ENCODE measurements around the gene TEX26. TPM values are rescaled to one million over a fixed set of nuclear protein-coding genes. Genes with fewer than 3 reads are reported as not detected.

Gene TEX26
- polyA plus RNA-seq, 3 donors = not detected

DNA sequence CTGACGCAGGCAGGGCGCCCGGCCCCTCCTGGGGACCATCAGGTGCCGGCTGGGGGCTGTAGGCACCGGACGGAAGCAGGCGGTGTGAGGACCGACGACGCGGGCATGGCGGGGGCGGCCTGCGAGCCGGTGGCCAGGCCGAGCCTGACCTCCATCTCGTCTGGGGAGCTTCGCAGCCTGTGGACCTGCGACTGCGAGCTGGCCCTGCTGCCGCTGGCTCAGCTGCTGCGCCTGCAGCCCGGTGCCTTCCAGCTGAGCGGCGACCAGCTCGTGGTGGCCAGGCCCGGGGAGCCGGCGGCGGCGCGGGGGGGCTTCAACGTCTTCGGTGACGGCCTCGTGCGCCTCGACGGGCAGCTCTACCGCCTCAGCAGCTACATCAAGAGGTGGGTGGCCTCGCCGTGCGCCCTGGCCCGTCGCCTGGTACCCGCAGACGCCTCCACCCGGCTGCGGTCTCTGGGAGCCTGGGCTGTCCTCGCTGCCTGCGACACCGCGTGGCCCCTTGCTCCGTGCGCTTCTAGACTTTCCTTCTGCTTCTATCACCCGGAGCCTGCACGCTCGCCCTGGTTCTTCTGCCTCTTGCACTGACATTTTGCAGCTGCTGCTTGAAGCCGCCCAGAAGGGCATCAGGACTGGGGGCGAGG is 25.9 kb upstream of the TEX26 start:
- intact Hi-C loops (cut with micrococcal nuclease) = no loop called here
- no peaks in the 10 kb centered on the region for H3K36me3 ChIP-seq (replicated peaks in 1 of 2; ENCODE audit: control insufficient read depth in 1 of 2, insufficient read depth in 2 of 2, low read length in 2 of 2)
- DNase-seq = no peak
- peak overlapping the region in 1 of 2 donors; percentile 67 for H3K4me3 Mint-ChIP-seq
- H3K27ac ChIP-seq (ENCODE audit: low read depth in 1 of 2, low read length in 2 of 2) = no peak overlapping the region
- H3K36me3 Mint-ChIP-seq = peaks cover 0 to 3% of the 10 kb centered on the region in 2 donors
- 11% methylated on average over 60 of the region's 60 CpGs for WGBS (ENCODE audit: insufficient coverage)
- peaks cover 47 to 60% of the 10 kb centered on the region in 2 donors for H3K27me3 ChIP-seq (ENCODE audit: control insufficient read depth in 2 of 2, insufficient read depth in 2 of 2, low read length in 2 of 2)
- no peaks in the 10 kb centered on the region for H3K9me3 ChIP-seq (replicated peaks in 1 of 2; ENCODE audit: control insufficient read depth in 1 of 2, insufficient read depth in 1 of 2, low read length in 2 of 2)
- no peak overlapping the region for H3K9ac ChIP-seq (ENCODE audit: insufficient read depth, low read length, poor library complexity, severe bottlenecking)
- H3K27ac Mint-ChIP-seq = no peak overlapping the region
- no peak overlapping the region for H2AFZ ChIP-seq (ENCODE audit: insufficient read depth, low read depth, low read length, poor library complexity, severe bottlenecking)
- H3K4me3 ChIP-seq (replicated peaks in 1 of 3; ENCODE audit: low read depth in 2 of 3, low read length in 3 of 3) = no peak overlapping the region
- H3K4me2 ChIP-seq (replicated peaks; ENCODE audit: extremely low read depth, low read length, poor library complexity, severe bottlenecking) = no peak overlapping the region
- H3K4me1 ChIP-seq (ENCODE audit: control insufficient read depth in 1 of 2, insufficient read depth in 2 of 2, low read length in 2 of 2) = no peaks in the 10 kb centered on the region
- peaks cover 0 to 13% (median 4%) of the 10 kb centered on the region in 7 donors for H3K9me3 Mint-ChIP-seq
- peaks cover 54 to 65% (median 56%) of the 10 kb centered on the region in 3 donors for H3K27me3 Mint-ChIP-seq (ENCODE audit: low read depth in 3 of 3)
- TF ChIP-seq, protein P1, sequence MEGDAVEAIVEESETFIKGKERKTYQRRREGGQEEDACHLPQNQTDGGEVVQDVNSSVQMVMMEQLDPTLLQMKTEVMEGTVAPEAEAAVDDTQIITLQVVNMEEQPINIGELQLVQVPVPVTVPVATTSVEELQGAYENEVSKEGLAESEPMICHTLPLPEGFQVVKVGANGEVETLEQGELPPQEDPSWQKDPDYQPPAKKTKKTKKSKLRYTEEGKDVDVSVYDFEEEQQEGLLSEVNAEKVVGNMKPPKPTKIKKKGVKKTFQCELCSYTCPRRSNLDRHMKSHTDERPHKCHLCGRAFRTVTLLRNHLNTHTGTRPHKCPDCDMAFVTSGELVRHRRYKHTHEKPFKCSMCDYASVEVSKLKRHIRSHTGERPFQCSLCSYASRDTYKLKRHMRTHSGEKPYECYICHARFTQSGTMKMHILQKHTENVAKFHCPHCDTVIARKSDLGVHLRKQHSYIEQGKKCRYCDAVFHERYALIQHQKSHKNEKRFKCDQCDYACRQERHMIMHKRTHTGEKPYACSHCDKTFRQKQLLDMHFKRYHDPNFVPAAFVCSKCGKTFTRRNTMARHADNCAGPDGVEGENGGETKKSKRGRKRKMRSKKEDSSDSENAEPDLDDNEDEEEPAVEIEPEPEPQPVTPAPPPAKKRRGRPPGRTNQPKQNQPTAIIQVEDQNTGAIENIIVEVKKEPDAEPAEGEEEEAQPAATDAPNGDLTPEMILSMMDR (IDR thresholded peaks at IDR 0.05) = no peak
- no peaks in the 10 kb centered on the region for H3K79me2 ChIP-seq (ENCODE audit: insufficient read depth, low read length)
- H3K4me1 Mint-ChIP-seq = peaks cover 8% of the 10 kb centered on the region
- no peaks in the 10 kb centered on the region for H4K20me1 ChIP-seq (ENCODE audit: insufficient read depth, low read length)

DNA sequence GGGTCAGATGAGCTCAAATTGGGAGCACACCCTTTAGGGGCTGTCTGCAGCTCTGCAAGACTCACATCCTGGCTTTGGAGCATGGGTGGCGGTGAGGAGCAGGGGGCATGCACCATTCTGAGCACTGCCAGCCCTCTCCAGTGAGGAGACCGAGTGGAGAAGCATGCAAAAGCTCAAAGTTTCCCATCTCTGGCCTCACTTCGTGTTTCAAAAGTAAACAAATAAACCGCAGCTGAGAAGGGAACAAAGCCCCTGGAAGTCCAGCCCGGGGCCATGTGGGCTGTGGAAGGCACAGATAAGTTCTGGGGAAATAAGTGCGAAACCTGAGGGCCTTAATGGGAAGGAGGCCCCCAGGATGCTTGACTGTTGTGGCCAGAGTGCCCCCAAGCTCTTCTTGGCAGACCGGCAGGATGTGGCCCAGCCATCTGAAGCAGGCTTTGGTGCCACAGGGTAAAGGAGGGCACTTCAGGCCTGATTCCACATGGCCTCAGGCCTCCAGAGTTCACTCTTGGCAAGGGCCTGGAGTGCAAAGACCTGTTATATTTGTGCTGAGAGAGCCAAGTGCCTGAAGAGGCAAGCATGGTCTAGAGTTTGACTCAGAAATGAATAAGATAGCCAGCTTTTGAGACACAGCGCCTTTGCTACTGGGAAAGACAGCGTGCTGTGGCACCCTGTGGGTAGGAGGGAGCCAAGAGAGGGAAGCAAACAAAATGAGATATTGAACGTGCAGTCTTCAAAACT is 25.2 kb upstream of the TEX26 start:
- no peak for DNase-seq
- peaks cover 43 to 55% of the 10 kb centered on the region in 2 donors for H3K27me3 ChIP-seq (ENCODE audit: control insufficient read depth in 2 of 2, insufficient read depth in 2 of 2, low read length in 2 of 2)
- H3K9ac ChIP-seq (ENCODE audit: insufficient read depth, low read length, poor library complexity, severe bottlenecking) = no peak overlapping the region
- H3K36me3 ChIP-seq (replicated peaks in 1 of 2; ENCODE audit: control insufficient read depth in 1 of 2, insufficient read depth in 2 of 2, low read length in 2 of 2) = no peaks in the 10 kb centered on the region
- peaks cover 8% of the 10 kb centered on the region for H3K4me1 Mint-ChIP-seq
- WGBS (ENCODE audit: insufficient coverage) = 35% methylated on average over 6 of the region's 10 CpGs
- no peaks in the 10 kb centered on the region for H3K79me2 ChIP-seq (ENCODE audit: insufficient read depth, low read length)
- H3K9me3 Mint-ChIP-seq = peaks cover 0 to 13% (median 4%) of the 10 kb centered on the region in 7 donors
- intact Hi-C loops (cut with micrococcal nuclease) = no loop called here
- H3K4me3 ChIP-seq (replicated peaks in 1 of 3; ENCODE audit: low read depth in 2 of 3, low read length in 3 of 3) = no peak overlapping the region
- H4K20me1 ChIP-seq (ENCODE audit: insufficient read depth, low read length) = no peaks in the 10 kb centered on the region
- no peak overlapping the region for H3K27ac ChIP-seq (ENCODE audit: low read depth in 1 of 2, low read length in 2 of 2)
- H3K4me2 ChIP-seq (replicated peaks; ENCODE audit: extremely low read depth, low read length, poor library complexity, severe bottlenecking) = no peak overlapping the region
- H3K4me3 Mint-ChIP-seq = peak overlapping the region in 1 of 2 donors; percentile 67
- no peaks in the 10 kb centered on the region for H3K4me1 ChIP-seq (ENCODE audit: control insufficient read depth in 1 of 2, insufficient read depth in 2 of 2, low read length in 2 of 2)
- no peaks in the 10 kb centered on the region for H3K9me3 ChIP-seq (replicated peaks in 1 of 2; ENCODE audit: control insufficient read depth in 1 of 2, insufficient read depth in 1 of 2, low read length in 2 of 2)
- peaks cover 0 to 3% of the 10 kb centered on the region in 2 donors for H3K36me3 Mint-ChIP-seq
- peaks cover 54 to 65% (median 56%) of the 10 kb centered on the region in 3 donors for H3K27me3 Mint-ChIP-seq (ENCODE audit: low read depth in 3 of 3)
- TF ChIP-seq, protein P1 (IDR thresholded peaks at IDR 0.05) = no peak
- H3K27ac Mint-ChIP-seq = no peak overlapping the region
- no peak overlapping the region for H2AFZ ChIP-seq (ENCODE audit: insufficient read depth, low read depth, low read length, poor library complexity, severe bottlenecking)

Measured in CD14-positive monocyte (primary cell).